Measurements from ENCODE around the gene NPTX2. TPM values are rescaled to one million over a fixed set of nuclear protein-coding genes. Genes with fewer than 3 reads are reported as not detected.

The NPTX2 gene
- total RNA-seq, 2 donors from 2014 or later = 0.20 TPM; not detected in 1

- no peak for DNase-seq (ENCODE audit: low spot score)
- no peaks in the 10 kb centered on the region for H3K4me1 Mint-ChIP-seq (ENCODE audit: low read depth in 2 of 2)
- H3K9me3 Mint-ChIP-seq = no peaks in the 10 kb centered on the region
- no peaks in the 10 kb centered on the region for H3K36me3 Mint-ChIP-seq
- no peak overlapping the region for H3K27ac Mint-ChIP-seq
- ATAC-seq = no peak
- no peak overlapping the region for H3K4me3 Mint-ChIP-seq
- H3K27me3 Mint-ChIP-seq = peaks cover 2 to 7% of the 10 kb centered on the region in 2 donors
Measured at GRCh38 chr7:98653601-98654310, 36.7 kb downstream of the NPTX2 start.

- H3K36me3 Mint-ChIP-seq = no peaks in the 10 kb centered on the region
- no peak overlapping the region for H3K4me3 Mint-ChIP-seq
- DNase-seq (ENCODE audit: low spot score) (no peak), ATAC-seq (no peak)
- H3K27me3 Mint-ChIP-seq = peaks cover 1 to 2% of the 10 kb centered on the region in 2 donors
- H3K27ac Mint-ChIP-seq = no peak overlapping the region
- H3K4me1 Mint-ChIP-seq (ENCODE audit: low read depth in 2 of 2) = no peaks in the 10 kb centered on the region
- H3K9me3 Mint-ChIP-seq = no peaks in the 10 kb centered on the region
Measured at GRCh38 chr7:98654524-98655272, 37.6 kb downstream of the NPTX2 start.

GRCh38 chr7:98655611-98656010 is 38.5 kb downstream of the NPTX2 start:
- Mint-ChIP-seq H3K27ac (no peak overlapping the region), H3K27me3 (peaks cover 0 to 2% of the 10 kb centered on the region in 2 donors), H3K4me3 (no peak overlapping the region), H3K36me3 (no peaks in the 10 kb centered on the region), H3K4me1 (ENCODE audit: low read depth in 2 of 2) (no peaks in the 10 kb centered on the region), H3K9me3 (no peaks in the 10 kb centered on the region)
- DNase-seq (ENCODE audit: low spot score) (no peak), ATAC-seq (no peak)

GRCh38 chr7:98656899-98657298 is 39.8 kb downstream of the NPTX2 start:
- H3K27ac Mint-ChIP-seq = no peak overlapping the region
- no peaks in the 10 kb centered on the region for H3K9me3 Mint-ChIP-seq
- H3K36me3 Mint-ChIP-seq = no peaks in the 10 kb centered on the region
- ATAC-seq (no peak), DNase-seq (ENCODE audit: low spot score) (no peak)
- no peaks in the 10 kb centered on the region for H3K4me1 Mint-ChIP-seq (ENCODE audit: low read depth in 2 of 2)
- H3K4me3 Mint-ChIP-seq = no peak overlapping the region
- no peaks in the 10 kb centered on the region for H3K27me3 Mint-ChIP-seq

GRCh38 chr7:98657736-98658135 is 40.7 kb downstream of the NPTX2 start:
- Mint-ChIP-seq H3K27ac (no peak overlapping the region), H3K4me3 (no peak overlapping the region), H3K36me3 (no peaks in the 10 kb centered on the region), H3K27me3 (no peaks in the 10 kb centered on the region), H3K4me1 (ENCODE audit: low read depth in 2 of 2) (no peaks in the 10 kb centered on the region), H3K9me3 (no peaks in the 10 kb centered on the region)
- no peak for DNase-seq (ENCODE audit: low spot score)
- no peak for ATAC-seq

GRCh38 chr7:98659756-98660155 is 42.7 kb downstream of the NPTX2 start:
- H3K27ac Mint-ChIP-seq = no peak overlapping the region
- no peaks in the 10 kb centered on the region for H3K36me3 Mint-ChIP-seq
- H3K4me3 Mint-ChIP-seq = no peak overlapping the region
- no peak for DNase-seq (ENCODE audit: low spot score)
- ATAC-seq = no peak
- no peaks in the 10 kb centered on the region for H3K9me3 Mint-ChIP-seq
- H3K27me3 Mint-ChIP-seq = no peaks in the 10 kb centered on the region
- H3K4me1 Mint-ChIP-seq (ENCODE audit: low read depth in 2 of 2) = no peaks in the 10 kb centered on the region

GRCh38 chr7:98661607-98662006 is 44.5 kb downstream of the NPTX2 start:
- DNase-seq (ENCODE audit: low spot score) = no peak
- H3K4me3 Mint-ChIP-seq = no peak overlapping the region
- no peak for ATAC-seq
- H3K27me3 Mint-ChIP-seq = no peaks in the 10 kb centered on the region
- no peak overlapping the region for H3K27ac Mint-ChIP-seq
- no peaks in the 10 kb centered on the region for H3K36me3 Mint-ChIP-seq
- no peaks in the 10 kb centered on the region for H3K4me1 Mint-ChIP-seq (ENCODE audit: low read depth in 2 of 2)
- no peaks in the 10 kb centered on the region for H3K9me3 Mint-ChIP-seq

- H3K9me3 Mint-ChIP-seq = no peaks in the 10 kb centered on the region
- H3K4me1 Mint-ChIP-seq (ENCODE audit: low read depth in 2 of 2) = no peaks in the 10 kb centered on the region
- H3K36me3 Mint-ChIP-seq = no peaks in the 10 kb centered on the region
- H3K27ac Mint-ChIP-seq = no peak overlapping the region
- DNase-seq (ENCODE audit: low spot score) (no peak), ATAC-seq (no peak)
- no peak overlapping the region for H3K4me3 Mint-ChIP-seq
- no peaks in the 10 kb centered on the region for H3K27me3 Mint-ChIP-seq
Measured at GRCh38 chr7:98662289-98662688, 45.2 kb downstream of the NPTX2 start.

- Mint-ChIP-seq H3K4me1 (ENCODE audit: low read depth in 2 of 2) (no peaks in the 10 kb centered on the region), H3K9me3 (no peaks in the 10 kb centered on the region), H3K4me3 (no peak overlapping the region), H3K27ac (no peak overlapping the region), H3K36me3 (no peaks in the 10 kb centered on the region), H3K27me3 (no peaks in the 10 kb centered on the region)
- no peak for DNase-seq (ENCODE audit: low spot score)
- no peak for ATAC-seq
Measured at GRCh38 chr7:98664882-98665281, 47.8 kb downstream of the NPTX2 start.

- H3K27ac Mint-ChIP-seq = no peak overlapping the region
- ATAC-seq = no peak
- no peak for DNase-seq (ENCODE audit: low spot score)
- no peaks in the 10 kb centered on the region for H3K36me3 Mint-ChIP-seq
- no peaks in the 10 kb centered on the region for H3K4me1 Mint-ChIP-seq (ENCODE audit: low read depth in 2 of 2)
- no peak overlapping the region for H3K4me3 Mint-ChIP-seq
- no peaks in the 10 kb centered on the region for H3K9me3 Mint-ChIP-seq
- H3K27me3 Mint-ChIP-seq = no peaks in the 10 kb centered on the region
Measured at GRCh38 chr7:98668255-98668654, 51.2 kb downstream of the NPTX2 start.

GRCh38 chr7:98669329-98670000 is 52.4 kb downstream of the NPTX2 start:
- no peaks in the 10 kb centered on the region for H3K9me3 Mint-ChIP-seq
- H3K4me3 Mint-ChIP-seq = no peak overlapping the region
- no peaks in the 10 kb centered on the region for H3K4me1 Mint-ChIP-seq (ENCODE audit: low read depth in 2 of 2)
- no peak overlapping the region for H3K27ac Mint-ChIP-seq
- no peak for ATAC-seq
- H3K36me3 Mint-ChIP-seq = no peaks in the 10 kb centered on the region
- DNase-seq (ENCODE audit: low spot score) = no peak
- no peaks in the 10 kb centered on the region for H3K27me3 Mint-ChIP-seq

- H3K9me3 Mint-ChIP-seq = no peaks in the 10 kb centered on the region
- H3K4me1 Mint-ChIP-seq (ENCODE audit: low read depth in 2 of 2) = no peaks in the 10 kb centered on the region
- DNase-seq (ENCODE audit: low spot score) = no peak
- H3K4me3 Mint-ChIP-seq = no peak overlapping the region
- H3K27me3 Mint-ChIP-seq = no peaks in the 10 kb centered on the region
- ATAC-seq = no peak
- H3K36me3 Mint-ChIP-seq = no peaks in the 10 kb centered on the region
- H3K27ac Mint-ChIP-seq = no peak overlapping the region
Measured at GRCh38 chr7:98670186-98670585, 53.1 kb downstream of the NPTX2 start.

- H3K27ac Mint-ChIP-seq = no peak overlapping the region
- no peak for DNase-seq (ENCODE audit: low spot score)
- no peaks in the 10 kb centered on the region for H3K36me3 Mint-ChIP-seq
- no peak for ATAC-seq
- no peaks in the 10 kb centered on the region for H3K4me1 Mint-ChIP-seq (ENCODE audit: low read depth in 2 of 2)
- no peak overlapping the region for H3K4me3 Mint-ChIP-seq
- no peaks in the 10 kb centered on the region for H3K27me3 Mint-ChIP-seq
- no peaks in the 10 kb centered on the region for H3K9me3 Mint-ChIP-seq
Measured at GRCh38 chr7:98671733-98672331, 54.7 kb downstream of the NPTX2 start.

GRCh38 chr7:98674461-98674860 is 57.4 kb downstream of the NPTX2 start:
- no peak for ATAC-seq
- Mint-ChIP-seq H3K9me3 (no peaks in the 10 kb centered on the region), H3K4me3 (no peak overlapping the region), H3K36me3 (no peaks in the 10 kb centered on the region), H3K4me1 (ENCODE audit: low read depth in 2 of 2) (no peaks in the 10 kb centered on the region), H3K27ac (no peak overlapping the region), H3K27me3 (no peaks in the 10 kb centered on the region)
- no peak for DNase-seq (ENCODE audit: low spot score)
